Hepatocyte (in vitro differentiated cells): ENCODE results near the gene CDK16.

Source experiments
- EZH2 ChIP-seq: fragments of 200-600 bp; sonication (generic); IDR thresholded peaks from 2 replicates; pipeline ENCODE4 v1.6.1; 2016; ENCODE audit warnings: antibody characterized with exemption, mild to moderate bottlenecking, borderline replicate concordance
- TF ChIP-seq, protein P1 (sequence below): fragments of 200-600 bp; sonication (generic); IDR thresholded peaks from 2 replicates; pipeline ENCODE4 v1.5.1; 2016; ENCODE audit warnings: antibody characterized with exemption, mild to moderate bottlenecking; ENCODE audit not compliant: poor library complexity

DNA sequence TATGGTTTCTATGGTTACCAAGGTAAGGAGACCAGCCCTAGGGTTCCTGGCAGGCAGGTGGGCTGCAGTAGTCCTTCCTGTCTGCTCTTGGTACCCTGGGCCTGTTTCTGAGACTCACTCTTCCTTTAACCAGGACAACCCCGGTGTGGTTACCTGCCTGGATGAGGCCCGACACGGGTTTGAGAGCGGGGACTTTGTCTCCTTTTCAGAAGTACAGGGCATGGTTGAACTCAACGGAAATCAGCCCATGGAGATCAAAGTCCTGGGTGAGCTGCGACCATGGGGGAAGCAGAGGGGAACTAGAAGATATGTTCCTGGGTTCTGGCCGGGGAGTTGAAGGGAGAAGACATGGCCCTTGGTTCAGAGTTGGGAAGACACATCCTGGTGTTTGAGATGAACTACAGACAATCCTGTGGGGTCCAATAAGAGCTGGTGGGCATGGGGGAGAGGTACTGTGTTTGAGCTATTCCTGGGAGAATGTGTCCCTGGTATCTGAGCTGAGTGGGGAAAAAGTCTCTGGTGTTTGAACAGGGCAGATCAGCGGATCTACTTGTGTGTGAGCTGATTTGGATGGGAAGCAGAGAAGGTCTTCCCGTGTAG is 17.0 kb upstream of the CDK16 start:
- no peak for TF ChIP-seq EZH2
- TF ChIP-seq, protein P1, sequence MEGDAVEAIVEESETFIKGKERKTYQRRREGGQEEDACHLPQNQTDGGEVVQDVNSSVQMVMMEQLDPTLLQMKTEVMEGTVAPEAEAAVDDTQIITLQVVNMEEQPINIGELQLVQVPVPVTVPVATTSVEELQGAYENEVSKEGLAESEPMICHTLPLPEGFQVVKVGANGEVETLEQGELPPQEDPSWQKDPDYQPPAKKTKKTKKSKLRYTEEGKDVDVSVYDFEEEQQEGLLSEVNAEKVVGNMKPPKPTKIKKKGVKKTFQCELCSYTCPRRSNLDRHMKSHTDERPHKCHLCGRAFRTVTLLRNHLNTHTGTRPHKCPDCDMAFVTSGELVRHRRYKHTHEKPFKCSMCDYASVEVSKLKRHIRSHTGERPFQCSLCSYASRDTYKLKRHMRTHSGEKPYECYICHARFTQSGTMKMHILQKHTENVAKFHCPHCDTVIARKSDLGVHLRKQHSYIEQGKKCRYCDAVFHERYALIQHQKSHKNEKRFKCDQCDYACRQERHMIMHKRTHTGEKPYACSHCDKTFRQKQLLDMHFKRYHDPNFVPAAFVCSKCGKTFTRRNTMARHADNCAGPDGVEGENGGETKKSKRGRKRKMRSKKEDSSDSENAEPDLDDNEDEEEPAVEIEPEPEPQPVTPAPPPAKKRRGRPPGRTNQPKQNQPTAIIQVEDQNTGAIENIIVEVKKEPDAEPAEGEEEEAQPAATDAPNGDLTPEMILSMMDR, result no peak
